ENCODE results near the gene HOXB9. TPM values are rescaled to one million over a fixed set of nuclear protein-coding genes. Genes with fewer than 3 reads are reported as not detected.

Gene HOXB9
- total RNA-seq, 1 donor from 2014 or later = 0.13 TPM

GRCh38 chr17:48595278-48595999, 30.7 kb downstream of the HOXB9 start:
- H3K4me3 Mint-ChIP-seq = no peak overlapping the region
- CTCF ChIA-PET = interaction anchor here (0.8 to 4.5 kb wide), 5 partner anchors 18 to 287 kb away, joined by 3 to 31 read pairs (median 6); no protein-coding TSS in a partner anchor
- ATAC-seq (ENCODE audit: low read depth) (no peak), DNase-seq (no peak)
- TF ChIP-seq, protein P1, sequence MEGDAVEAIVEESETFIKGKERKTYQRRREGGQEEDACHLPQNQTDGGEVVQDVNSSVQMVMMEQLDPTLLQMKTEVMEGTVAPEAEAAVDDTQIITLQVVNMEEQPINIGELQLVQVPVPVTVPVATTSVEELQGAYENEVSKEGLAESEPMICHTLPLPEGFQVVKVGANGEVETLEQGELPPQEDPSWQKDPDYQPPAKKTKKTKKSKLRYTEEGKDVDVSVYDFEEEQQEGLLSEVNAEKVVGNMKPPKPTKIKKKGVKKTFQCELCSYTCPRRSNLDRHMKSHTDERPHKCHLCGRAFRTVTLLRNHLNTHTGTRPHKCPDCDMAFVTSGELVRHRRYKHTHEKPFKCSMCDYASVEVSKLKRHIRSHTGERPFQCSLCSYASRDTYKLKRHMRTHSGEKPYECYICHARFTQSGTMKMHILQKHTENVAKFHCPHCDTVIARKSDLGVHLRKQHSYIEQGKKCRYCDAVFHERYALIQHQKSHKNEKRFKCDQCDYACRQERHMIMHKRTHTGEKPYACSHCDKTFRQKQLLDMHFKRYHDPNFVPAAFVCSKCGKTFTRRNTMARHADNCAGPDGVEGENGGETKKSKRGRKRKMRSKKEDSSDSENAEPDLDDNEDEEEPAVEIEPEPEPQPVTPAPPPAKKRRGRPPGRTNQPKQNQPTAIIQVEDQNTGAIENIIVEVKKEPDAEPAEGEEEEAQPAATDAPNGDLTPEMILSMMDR (IDR thresholded peaks at IDR 0.05) = no peak
- intact Hi-C loops (cut with micrococcal nuclease) = loop anchor here (5.0 to 10.0 kb wide), 2 partner anchors 152 to 441 kb away; no protein-coding TSS in a partner anchor
- peaks cover 75% of the 10 kb centered on the region for H3K27me3 Mint-ChIP-seq
- no peaks in the 10 kb centered on the region for H3K9me3 Mint-ChIP-seq
- H3K27ac Mint-ChIP-seq = no peak overlapping the region
- POLR2A ChIA-PET = no interaction called here
- peaks cover 42% of the 10 kb centered on the region for H3K4me1 Mint-ChIP-seq
- no peaks in the 10 kb centered on the region for H3K36me3 Mint-ChIP-seq (ENCODE audit: low read depth)

GRCh38 chr17:48594538-48595277, 31.4 kb downstream of the HOXB9 start:
- Mint-ChIP-seq H3K36me3 (ENCODE audit: low read depth) (no peaks in the 10 kb centered on the region), H3K4me1 (peaks cover 49% of the 10 kb centered on the region), H3K9me3 (no peaks in the 10 kb centered on the region), H3K27ac (no peak overlapping the region), H3K27me3 (peaks cover 76% of the 10 kb centered on the region), H3K4me3 (no peak overlapping the region)
- CTCF ChIA-PET = interaction anchor here (0.8 to 4.5 kb wide), 5 partner anchors 24 to 287 kb away, joined by 3 to 31 read pairs (median 6); partner anchors contain the start of gene HOXB9
- POLR2A ChIA-PET = no interaction called here
- no peak for ATAC-seq (ENCODE audit: low read depth)
- intact Hi-C loops (cut with micrococcal nuclease) = loop anchor here (1.0 to 10.0 kb wide), 4 partner anchors 153 to 569 kb away; no protein-coding TSS in a partner anchor
- TF ChIP-seq, protein P1 (IDR thresholded peaks at IDR 0.05) = no peak
- no peak for DNase-seq

DNA sequence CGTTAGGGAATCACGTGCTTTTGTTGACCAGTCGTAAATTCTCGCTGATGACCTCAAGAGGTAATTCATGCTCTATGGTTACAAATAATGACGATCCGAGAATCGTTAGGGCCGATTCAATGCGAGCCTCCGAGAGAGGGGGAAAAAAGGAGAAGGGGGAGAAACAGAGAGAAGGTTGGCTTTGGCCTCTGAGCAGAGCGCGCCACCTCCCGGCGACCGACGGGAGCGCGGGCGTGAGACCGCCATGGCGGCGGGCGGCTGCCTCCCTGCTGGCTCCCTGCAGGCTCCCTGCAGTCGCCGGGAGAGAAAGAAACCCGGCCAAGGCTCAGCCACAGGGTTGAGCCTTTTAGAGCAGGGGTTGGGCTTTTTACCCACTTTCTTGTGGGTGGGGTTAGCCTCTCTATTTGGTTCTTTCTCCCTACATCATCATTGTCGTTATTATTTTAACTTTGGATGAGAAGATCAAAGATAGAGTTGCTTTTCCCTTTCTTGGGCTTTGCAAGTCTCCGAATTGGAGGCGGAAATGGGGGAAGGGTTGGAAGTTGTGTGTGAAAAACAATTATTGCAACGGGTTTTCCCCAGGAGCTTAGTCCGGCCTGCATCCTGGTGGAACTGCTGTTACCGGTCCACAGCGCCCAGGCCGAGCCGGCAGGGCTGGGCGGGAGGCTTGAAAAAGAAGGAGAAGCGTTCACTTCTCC, 32.2 kb downstream of the HOXB9 start:
- intact Hi-C loops (cut with micrococcal nuclease) = loop anchor here (1.0 to 10.0 kb wide), 6 partner anchors 137 to 569 kb away; no protein-coding TSS in a partner anchor
- ChIA-PET POLR2A (interaction anchor here (1.1 to 1.2 kb wide), 2 partner anchors 21 to 258 kb away, joined by 3 to 5 read pairs; partner anchors contain the start of gene HOXB8), CTCF (interaction anchor here (0.8 to 4.5 kb wide), 15 partner anchors 10 to 513 kb away, joined by 3 to 31 read pairs (median 6); partner anchors contain the start of gene HOXB9)
- DNase-seq (peak; percentile 85), ATAC-seq (ENCODE audit: low read depth) (peak; percentile 66)
- Mint-ChIP-seq H3K27me3 (peaks cover 73% of the 10 kb centered on the region), H3K9me3 (no peaks in the 10 kb centered on the region), H3K36me3 (ENCODE audit: low read depth) (no peaks in the 10 kb centered on the region), H3K27ac (no peak overlapping the region), H3K4me1 (peaks cover 53% of the 10 kb centered on the region), H3K4me3 (peak overlapping the region; percentile 71)
- TF ChIP-seq, protein P1 (IDR thresholded peaks at IDR 0.05) = peak; percentile 50

DNA sequence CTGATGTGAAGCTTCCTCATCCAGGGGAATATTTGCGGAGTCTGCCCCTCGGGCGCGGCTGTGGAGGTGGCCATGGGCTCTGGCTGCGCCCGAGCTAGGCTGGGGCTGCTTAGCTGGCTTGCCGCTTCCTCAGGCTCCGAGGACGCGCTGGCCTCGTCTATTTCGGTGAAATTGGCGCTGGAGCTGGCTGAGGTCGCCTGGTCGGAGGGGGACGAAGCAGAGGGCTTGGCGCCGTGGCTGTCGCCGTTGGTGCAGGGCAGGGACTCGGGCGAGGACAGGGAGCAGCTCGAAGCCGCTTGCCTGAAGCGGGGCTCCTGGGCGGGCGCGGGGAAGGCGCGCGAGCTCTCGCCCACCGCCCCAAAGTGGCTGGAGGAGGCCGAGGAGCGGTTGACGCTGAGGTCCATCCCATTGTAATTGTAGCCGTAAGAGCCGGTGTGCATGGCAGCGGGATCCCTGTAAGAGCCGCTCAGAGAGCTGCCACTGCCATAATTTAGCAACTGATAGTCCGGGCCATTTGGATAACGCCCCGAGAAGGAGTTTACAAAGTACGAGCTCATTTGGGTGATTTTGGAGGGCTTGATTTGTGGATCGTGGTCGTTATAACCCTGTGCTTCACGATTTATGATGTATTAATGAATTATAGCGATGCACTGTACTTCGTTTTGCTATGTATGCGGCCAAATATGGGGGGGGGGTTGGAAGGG, 32.9 kb downstream of the HOXB9 start, which contains the start of gene HOXB5:
Gene HOXB5 (minus strand): TSS at position 654 of the 704 bp plus-strand sequence. CDS start 97 bp downstream, at position 557.
- ATAC-seq (ENCODE audit: low read depth) = no peak
- H3K9me3 Mint-ChIP-seq = no peaks in the 10 kb centered on the region
- TF ChIP-seq, protein P1 (IDR thresholded peaks at IDR 0.05) = no peak
- H3K4me1 Mint-ChIP-seq = peaks cover 52% of the 10 kb centered on the region
- intact Hi-C loops (cut with micrococcal nuclease) = loop anchor here (2.0 to 10.0 kb wide), 4 partner anchors 136 to 438 kb away; no protein-coding TSS in a partner anchor
- no peak for DNase-seq
- ChIA-PET POLR2A (interaction anchor here (0.9 to 1.6 kb wide), 5 partner anchors 14 to 258 kb away, joined by 3 to 5 read pairs (median 3); partner anchors contain the start of gene HOXB8), CTCF (interaction anchor here (0.8 to 4.5 kb wide), 24 partner anchors 9 to 567 kb away, joined by 3 to 31 read pairs (median 4); partner anchors contain the start of genes HOXB8 and HOXB9)
- H3K4me3 Mint-ChIP-seq = peak within 1 kb of the TSS; percentile 71
- no peaks in the 10 kb centered on the region for H3K36me3 Mint-ChIP-seq (ENCODE audit: low read depth)
- no peak within 1 kb of the TSS for H3K27ac Mint-ChIP-seq
- H3K27me3 Mint-ChIP-seq = peaks cover 73% of the 10 kb centered on the region
